ENCODE measurements around the gene SENP6. TPM values are rescaled to one million over a fixed set of nuclear protein-coding genes. Genes with fewer than 3 reads are reported as not detected.

The SENP6 gene
- total and polyA plus RNA-seq, 4 donors = 31.8 to 147 (median 101) TPM

GRCh38 chr6:75612434-75612833 is 10.8 kb downstream of the SENP6 start:
- no peak for ATAC-seq (ENCODE audit: low FRiP score)
- no peak overlapping the region for H3K4me3 ChIP-seq (ENCODE audit: low read length in 2 of 2)
- H3K27me3 ChIP-seq (ENCODE audit: control insufficient read depth in 1 of 2, insufficient read depth in 2 of 2, low read length in 1 of 2) = no peaks in the 10 kb centered on the region
- no peak for DNase-seq
- peak overlapping the region; percentile 11 to 68 for H3K27ac ChIP-seq (ENCODE audit: low read depth in 1 of 2, low read length in 2 of 2)
- H3K9me3 ChIP-seq (ENCODE audit: control insufficient read depth, low read length) = no peaks in the 10 kb centered on the region
- H3K36me3 ChIP-seq (ENCODE audit: control insufficient read depth in 1 of 2, insufficient read depth in 2 of 2, low read length in 1 of 2) = no peaks in the 10 kb centered on the region
- H3K4me1 ChIP-seq (ENCODE audit: control insufficient read depth in 1 of 2, insufficient read depth in 2 of 2, low read length in 2 of 2) = peaks cover 1 to 9% of the 10 kb centered on the region in 2 donors
- 88 to 92% methylated on average over 3 of the region's 3 CpGs for WGBS, 2 donors
- intact Hi-C loops (cut with DNase I) = no loop called here

- Histone ChIP-seq H3K4me3 (ENCODE audit: low read length in 2 of 2) (no peak overlapping the region), H3K9me3 (ENCODE audit: control insufficient read depth, low read length) (no peaks in the 10 kb centered on the region), H3K36me3 (ENCODE audit: control insufficient read depth in 1 of 2, insufficient read depth in 2 of 2, low read length in 1 of 2) (no peaks in the 10 kb centered on the region), H3K27ac (ENCODE audit: low read depth in 1 of 2, low read length in 2 of 2) (no peak overlapping the region), H3K27me3 (ENCODE audit: control insufficient read depth in 1 of 2, insufficient read depth in 2 of 2, low read length in 1 of 2) (no peaks in the 10 kb centered on the region), H3K4me1 (ENCODE audit: control insufficient read depth in 1 of 2, insufficient read depth in 2 of 2, low read length in 2 of 2) (peaks cover 1 to 9% of the 10 kb centered on the region in 2 donors)
- intact Hi-C loops (cut with DNase I) = no loop called here
- 13 to 14% methylated on average over 4 of the region's 4 CpGs for WGBS, 2 donors
- no peak for DNase-seq
- ATAC-seq (ENCODE audit: low FRiP score) = peak; percentile 68
Observed at GRCh38 chr6:75613056-75613501, 11.4 kb downstream of the SENP6 start.

DNA sequence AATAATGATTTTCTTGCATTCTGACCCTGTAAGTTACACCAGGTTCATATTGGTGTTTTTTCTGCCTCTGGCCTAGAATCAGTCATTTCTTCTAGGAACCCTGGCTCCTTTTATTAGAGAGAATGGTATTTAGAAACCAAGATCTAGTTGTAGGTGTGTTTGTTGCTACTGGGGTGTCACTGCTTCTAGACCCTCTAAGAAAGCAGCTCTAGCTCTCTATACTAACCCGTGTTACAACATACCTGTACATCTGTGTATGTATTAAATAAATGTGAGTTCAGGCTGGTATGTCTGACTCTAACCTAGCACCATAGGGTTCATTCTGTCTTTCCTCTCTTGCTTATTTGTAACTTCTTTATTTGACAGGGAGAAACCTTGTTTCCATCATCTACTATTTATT is 16.8 kb downstream of the SENP6 start:
- 95 to 97% methylated on average over 1 of the region's 1 CpG for WGBS, 2 donors
- H3K27ac ChIP-seq (ENCODE audit: low read depth in 1 of 2, low read length in 2 of 2) = no peak overlapping the region
- no peaks in the 10 kb centered on the region for H3K9me3 ChIP-seq (ENCODE audit: control insufficient read depth, low read length)
- H3K27me3 ChIP-seq (ENCODE audit: control insufficient read depth in 1 of 2, insufficient read depth in 2 of 2, low read length in 1 of 2) = no peaks in the 10 kb centered on the region
- DNase-seq = no peak
- H3K36me3 ChIP-seq (ENCODE audit: control insufficient read depth in 1 of 2, insufficient read depth in 2 of 2, low read length in 1 of 2) = no peaks in the 10 kb centered on the region
- H3K4me3 ChIP-seq (ENCODE audit: low read length in 2 of 2) = no peak overlapping the region
- intact Hi-C loops (cut with DNase I) = no loop called here
- no peak for ATAC-seq (ENCODE audit: low FRiP score)
- peaks cover 3 to 8% of the 10 kb centered on the region in 2 donors for H3K4me1 ChIP-seq (ENCODE audit: control insufficient read depth in 1 of 2, insufficient read depth in 2 of 2, low read length in 2 of 2)

GRCh38 chr6:75619230-75619899 is 17.7 kb downstream of the SENP6 start:
- Histone ChIP-seq H3K4me1 (ENCODE audit: control insufficient read depth in 1 of 2, insufficient read depth in 2 of 2, low read length in 2 of 2) (peaks cover 3 to 8% of the 10 kb centered on the region in 2 donors), H3K9me3 (ENCODE audit: control insufficient read depth, low read length) (no peaks in the 10 kb centered on the region), H3K4me3 (ENCODE audit: low read length in 2 of 2) (no peak overlapping the region), H3K27me3 (ENCODE audit: control insufficient read depth in 1 of 2, insufficient read depth in 2 of 2, low read length in 1 of 2) (no peaks in the 10 kb centered on the region), H3K27ac (ENCODE audit: low read depth in 1 of 2, low read length in 2 of 2) (peak overlapping the region in 1 of 2 donors; percentile 50), H3K36me3 (ENCODE audit: control insufficient read depth in 1 of 2, insufficient read depth in 2 of 2, low read length in 1 of 2) (no peaks in the 10 kb centered on the region)
- WGBS, 2 donors = 54% methylated on average over 5 of the region's 5 CpGs
- ATAC-seq (ENCODE audit: low FRiP score) = no peak
- no peak for DNase-seq
- intact Hi-C loops (cut with DNase I) = no loop called here

DNA sequence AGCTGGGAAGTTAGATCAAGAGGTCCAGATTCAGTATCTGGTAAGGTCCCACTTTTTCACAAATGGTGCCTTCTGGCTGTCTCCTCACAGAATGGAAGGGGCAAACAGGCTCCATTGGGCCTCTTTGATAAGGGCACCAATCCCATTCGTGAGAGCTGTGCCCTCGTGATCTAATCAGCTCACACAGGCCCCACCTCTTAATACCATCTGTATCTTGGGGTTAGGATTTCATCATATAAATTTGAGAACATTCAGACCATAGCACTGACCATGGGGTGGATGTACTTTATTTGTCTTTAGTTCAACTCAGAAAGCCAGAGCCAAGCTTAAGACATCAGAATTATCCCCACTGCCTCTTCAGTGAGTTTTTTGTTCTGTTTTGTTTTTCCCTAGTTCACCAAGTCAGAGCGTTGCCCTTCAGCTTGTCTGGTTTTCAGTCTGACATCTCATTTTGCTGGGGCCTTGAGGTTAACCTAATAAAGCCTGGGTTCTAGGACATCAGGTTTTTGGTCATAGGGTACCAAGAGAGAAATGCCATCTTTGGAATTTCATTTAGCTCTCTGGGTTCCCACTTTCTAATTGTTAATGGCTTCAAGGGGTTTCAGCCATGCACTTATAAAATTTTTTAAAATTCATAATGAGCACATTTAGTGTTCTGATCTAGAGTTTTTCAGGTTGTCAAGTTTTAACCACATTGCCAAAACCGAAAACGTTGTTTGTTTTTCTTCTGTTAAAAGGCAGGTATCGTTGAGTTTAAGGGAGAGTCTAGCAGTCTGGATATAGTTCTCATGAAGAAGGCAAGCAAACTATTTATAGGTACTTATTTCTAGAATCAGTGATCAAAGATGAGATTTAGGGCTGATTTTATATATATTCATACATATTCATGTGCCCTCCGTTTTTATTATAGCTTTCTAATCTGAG is 19.0 kb downstream of the SENP6 start:
- Histone ChIP-seq H3K9me3 (ENCODE audit: control insufficient read depth, low read length) (no peaks in the 10 kb centered on the region), H3K4me3 (ENCODE audit: low read length in 2 of 2) (no peak overlapping the region), H3K27ac (ENCODE audit: low read depth in 1 of 2, low read length in 2 of 2) (peak overlapping the region; percentile 36 to 52), H3K4me1 (ENCODE audit: control insufficient read depth in 1 of 2, insufficient read depth in 2 of 2, low read length in 2 of 2) (peaks cover 3 to 8% of the 10 kb centered on the region in 2 donors), H3K27me3 (ENCODE audit: control insufficient read depth in 1 of 2, insufficient read depth in 2 of 2, low read length in 1 of 2) (no peaks in the 10 kb centered on the region), H3K36me3 (ENCODE audit: control insufficient read depth in 1 of 2, insufficient read depth in 2 of 2, low read length in 1 of 2) (no peaks in the 10 kb centered on the region)
- 26 to 31% methylated on average over 7 of the region's 7 CpGs for WGBS, 2 donors
- intact Hi-C loops (cut with DNase I) = no loop called here
- ATAC-seq (ENCODE audit: low FRiP score) (no peak), DNase-seq (no peak)

DNA sequence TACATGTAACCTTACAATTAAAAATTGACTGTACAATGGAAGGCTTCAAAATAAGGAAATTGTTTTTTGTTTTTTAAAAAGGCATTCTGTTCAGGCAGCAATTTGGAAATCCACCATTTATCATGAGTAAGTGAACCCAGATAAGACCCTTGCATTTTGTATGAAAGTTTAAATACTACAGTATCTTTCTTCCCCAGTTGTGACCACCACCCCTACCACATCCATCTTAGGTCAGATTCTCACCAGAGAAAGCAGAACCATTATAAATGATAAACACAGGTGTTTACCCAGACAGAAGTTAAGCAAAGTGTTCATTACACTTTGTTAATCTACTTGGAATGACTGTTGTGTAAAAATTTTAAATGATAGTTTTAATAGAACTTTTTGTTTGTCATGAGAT is 20.2 kb downstream of the SENP6 start:
- no peak overlapping the region for H3K4me3 ChIP-seq (ENCODE audit: low read length in 2 of 2)
- no peaks in the 10 kb centered on the region for H3K9me3 ChIP-seq (ENCODE audit: control insufficient read depth, low read length)
- DNase-seq (no peak), ATAC-seq (ENCODE audit: low FRiP score) (no peak)
- no peaks in the 10 kb centered on the region for H3K36me3 ChIP-seq (ENCODE audit: control insufficient read depth in 1 of 2, insufficient read depth in 2 of 2, low read length in 1 of 2)
- no peak overlapping the region for H3K27ac ChIP-seq (ENCODE audit: low read depth in 1 of 2, low read length in 2 of 2)
- no peaks in the 10 kb centered on the region for H3K27me3 ChIP-seq (ENCODE audit: control insufficient read depth in 1 of 2, insufficient read depth in 2 of 2, low read length in 1 of 2)
- intact Hi-C loops (cut with DNase I) = no loop called here
- H3K4me1 ChIP-seq (ENCODE audit: control insufficient read depth in 1 of 2, insufficient read depth in 2 of 2, low read length in 2 of 2) = peaks cover 3 to 8% of the 10 kb centered on the region in 2 donors

DNA sequence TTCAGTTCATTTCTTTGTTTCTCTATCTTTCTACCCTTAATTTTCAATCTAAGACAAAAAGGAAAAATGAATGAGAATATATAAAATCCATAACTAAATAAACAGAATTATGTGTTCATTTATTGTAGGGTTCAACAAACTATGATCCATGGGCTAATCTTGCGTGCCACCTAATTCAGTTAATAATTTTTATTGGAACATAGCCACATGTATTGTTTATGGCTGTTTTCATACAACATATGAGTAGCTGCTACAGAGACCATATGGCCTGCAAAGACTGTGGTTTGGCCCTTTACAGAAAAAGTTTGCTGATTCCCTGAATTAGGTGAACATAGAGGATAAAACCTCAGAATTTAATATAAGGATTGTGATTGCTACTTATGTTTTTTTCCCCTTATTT is 21.8 kb downstream of the SENP6 start:
- no peaks in the 10 kb centered on the region for H3K9me3 ChIP-seq (ENCODE audit: control insufficient read depth, low read length)
- H3K27ac ChIP-seq (ENCODE audit: low read depth in 1 of 2, low read length in 2 of 2) = no peak overlapping the region
- no peaks in the 10 kb centered on the region for H3K27me3 ChIP-seq (ENCODE audit: control insufficient read depth in 1 of 2, insufficient read depth in 2 of 2, low read length in 1 of 2)
- no peak overlapping the region for H3K4me3 ChIP-seq (ENCODE audit: low read length in 2 of 2)
- ATAC-seq (ENCODE audit: low FRiP score) (no peak), DNase-seq (no peak)
- H3K4me1 ChIP-seq (ENCODE audit: control insufficient read depth in 1 of 2, insufficient read depth in 2 of 2, low read length in 2 of 2) = peaks cover 3 to 8% of the 10 kb centered on the region in 2 donors
- H3K36me3 ChIP-seq (ENCODE audit: control insufficient read depth in 1 of 2, insufficient read depth in 2 of 2, low read length in 1 of 2) = no peaks in the 10 kb centered on the region
- 82 to 85% methylated on average over 1 of the region's 1 CpG for WGBS, 2 donors
- intact Hi-C loops (cut with DNase I) = no loop called here

GRCh38 chr6:75624335-75624734 is 22.7 kb downstream of the SENP6 start:
- Histone ChIP-seq H3K4me3 (ENCODE audit: low read length in 2 of 2) (no peak overlapping the region), H3K4me1 (ENCODE audit: control insufficient read depth in 1 of 2, insufficient read depth in 2 of 2, low read length in 2 of 2) (peaks cover 3 to 7% of the 10 kb centered on the region in 2 donors), H3K36me3 (ENCODE audit: control insufficient read depth in 1 of 2, insufficient read depth in 2 of 2, low read length in 1 of 2) (no peaks in the 10 kb centered on the region), H3K9me3 (ENCODE audit: control insufficient read depth, low read length) (no peaks in the 10 kb centered on the region), H3K27me3 (ENCODE audit: control insufficient read depth in 1 of 2, insufficient read depth in 2 of 2, low read length in 1 of 2) (no peaks in the 10 kb centered on the region), H3K27ac (ENCODE audit: low read depth in 1 of 2, low read length in 2 of 2) (no peak overlapping the region)
- WGBS, 2 donors = 92 to 94% methylated on average over 4 of the region's 4 CpGs
- intact Hi-C loops (cut with DNase I) = no loop called here
- DNase-seq = no peak
- no peak for ATAC-seq (ENCODE audit: low FRiP score)

Data from aorta (tissue), 5 donors.